ENCODE measurements around the gene CD69.
"Not testable (repeated sequence)": the region's sequence is repeated elsewhere in the genome, so short reads cannot be mapped to it uniquely, and the experiment has no call there.

The CD69 gene

DNA sequence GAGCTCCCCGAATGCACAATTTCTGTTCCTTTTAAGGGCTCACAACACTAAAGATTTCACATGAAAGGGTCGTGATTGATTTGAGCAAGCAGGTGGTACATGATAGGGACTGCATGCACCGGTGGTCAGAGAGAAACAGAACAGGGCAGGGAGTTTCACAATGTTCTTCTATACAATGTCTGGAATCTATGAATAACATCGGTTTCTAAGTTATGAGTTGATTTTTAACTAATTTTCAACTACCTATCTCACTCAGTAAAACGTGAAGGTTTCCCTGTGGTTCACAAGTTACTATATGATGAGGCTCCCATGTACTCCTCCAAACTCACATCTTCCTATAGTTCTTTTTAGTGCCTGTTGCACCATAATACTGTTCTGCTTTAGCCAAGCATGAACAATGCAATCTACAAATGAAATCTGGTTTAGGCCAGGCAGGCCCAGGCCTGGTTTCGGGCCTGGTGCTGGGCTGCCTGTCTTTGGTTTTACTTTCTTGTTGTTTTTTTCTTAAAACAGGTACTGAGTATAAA is 47.6 kb downstream of the CD69 start:
- DNase-seq = not testable (repeated sequence)

- DNase-seq = no peak
These were observed 49.0 kb downstream of the CD69 start for GRCh38 chr12:9711664-9712063.

GRCh38 chr12:9710584-9711375 is 49.9 kb downstream of the CD69 start:
- no peak for DNase-seq

- no peak for DNase-seq
These were observed 51.8 kb downstream of the CD69 start for GRCh38 chr12:9708853-9709252.

DNA sequence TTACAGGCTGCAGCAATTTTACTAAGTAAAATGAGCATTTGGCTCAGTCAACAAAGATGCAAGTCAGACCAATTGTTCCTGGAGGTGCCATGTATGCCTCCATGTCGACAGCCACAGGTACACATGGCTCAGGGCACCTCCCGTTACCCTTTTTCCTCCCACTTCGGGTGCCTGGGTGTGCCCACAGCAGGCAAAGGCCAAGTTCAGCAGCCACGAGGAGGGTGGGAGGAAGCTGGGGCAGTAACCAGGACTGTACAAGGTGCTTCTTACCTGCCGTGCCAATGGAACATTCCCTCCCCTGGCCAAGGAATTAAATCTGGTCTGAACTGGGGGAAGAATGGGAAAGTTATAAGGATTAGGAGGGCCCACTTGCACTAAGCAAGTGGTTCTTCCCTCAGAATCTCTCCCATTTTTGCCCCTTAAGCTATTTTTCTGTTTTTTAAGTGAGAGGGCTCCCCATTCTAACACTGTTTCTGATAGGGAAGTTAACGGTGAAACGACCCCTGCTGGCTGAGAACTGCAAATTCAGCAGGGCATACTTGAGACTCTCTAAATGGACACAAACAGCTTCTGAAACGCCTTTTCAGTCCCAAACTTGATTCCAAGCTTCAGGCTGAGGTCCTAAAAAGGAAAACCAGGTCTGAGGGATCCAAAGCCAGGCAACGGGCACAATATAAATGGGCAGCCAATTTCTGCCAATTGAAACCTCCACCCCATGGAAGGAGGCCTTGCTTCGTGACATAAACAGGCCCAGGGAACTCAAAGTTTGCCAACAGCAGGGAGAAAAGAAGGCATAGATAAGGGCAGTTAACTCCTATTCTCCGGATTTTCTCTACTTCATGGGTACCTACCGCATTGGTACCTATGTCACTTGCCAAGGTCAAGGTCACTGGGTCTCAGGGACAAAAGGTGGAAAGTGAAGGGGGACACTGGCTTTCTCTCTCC is 52.6 kb downstream of the CD69 start:
- DNase-seq = peak; percentile 74

DNA sequence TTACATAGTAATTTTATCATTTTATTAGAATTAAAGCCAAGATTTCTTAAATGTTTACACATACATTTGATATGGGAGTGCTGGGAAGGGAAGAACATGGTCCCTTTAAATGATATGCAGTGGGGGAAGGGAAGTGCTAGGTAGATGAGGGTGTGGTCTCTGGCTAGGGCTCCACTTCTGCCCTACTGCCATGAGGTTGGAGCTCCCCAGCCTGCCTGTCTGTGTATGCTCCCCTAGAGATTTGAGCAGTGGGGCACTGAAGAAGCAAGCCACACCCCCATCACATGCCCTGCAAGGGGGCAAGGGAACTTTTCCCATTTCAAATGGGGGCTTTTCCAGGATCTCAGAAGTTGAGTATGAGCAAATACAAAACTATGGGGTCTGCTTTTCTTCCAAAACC is 53.3 kb downstream of the CD69 start:
- no peak for DNase-seq

DNA sequence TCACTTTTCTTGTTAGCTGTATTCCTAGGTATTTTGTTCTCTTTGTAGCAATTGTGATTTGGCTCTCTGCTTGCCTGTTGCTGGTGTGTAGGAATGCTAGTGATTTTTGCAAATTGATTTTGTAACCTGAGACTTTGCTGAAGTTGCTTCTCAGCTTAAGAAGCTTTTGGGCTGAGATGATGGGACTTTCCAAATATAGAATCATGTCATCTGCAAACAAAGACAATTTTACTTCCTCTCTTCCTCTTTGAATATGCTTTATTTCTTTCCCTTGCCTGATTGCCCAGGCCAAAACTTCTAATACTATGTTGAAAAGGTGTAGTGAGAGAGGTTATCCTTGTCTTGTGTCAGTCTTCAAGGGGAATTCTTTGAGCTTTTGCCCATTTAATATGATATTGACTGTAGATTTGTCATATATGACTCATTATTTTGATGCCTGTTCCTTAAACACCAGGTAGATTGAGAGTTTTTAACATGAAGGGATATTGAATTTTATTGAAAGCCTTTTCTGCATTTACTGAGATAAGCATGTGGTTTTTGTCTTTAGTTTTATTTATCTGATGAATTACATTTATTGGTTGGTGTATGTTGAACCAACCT is 54.5 kb downstream of the CD69 start:
- no peak for DNase-seq

- not testable (repeated sequence) for DNase-seq
These were observed 56.1 kb downstream of the CD69 start for GRCh38 chr12:9704561-9704960.

Data from stimulated activated CD8-positive, alpha-beta memory T cell treated with anti-CD3 and anti-CD28 coated beads, Interleukin-4, amount 100 ng/mL, for 48 hours (primary cell).